GM12872 (cell line): ENCODE measurements around the gene CRYM.

Experiments
- CTCF ChIP-seq: IDR thresholded peaks from 3 replicates; pipeline ENCODE4 v1.5.1; 2011; ENCODE audit warnings: low read depth, mild to moderate bottlenecking, low read length, moderate library complexity; ENCODE audit not compliant: insufficient read depth

The CRYM gene

GRCh38 chr16:21281698-21282389, 3.8 kb upstream of the CRYM start:
- no peak for TF ChIP-seq CTCF

GRCh38 chr16:21279501-21279900, 1.4 kb upstream of the CRYM start:
- TF ChIP-seq CTCF, result no peak

- TF ChIP-seq CTCF, result no peak
These were observed 804 bp downstream of the CRYM start for GRCh38 chr16:21277045-21277926.

GRCh38 chr16:21276090-21276489, 2.0 kb downstream of the CRYM start:
- no peak for TF ChIP-seq CTCF

- TF ChIP-seq CTCF, result no peak
These were observed 2.6 kb downstream of the CRYM start for GRCh38 chr16:21275529-21275928.

GRCh38 chr16:21274172-21274726, 3.8 kb downstream of the CRYM start:
- TF ChIP-seq CTCF, result no peak

- TF ChIP-seq CTCF, result no peak
These were observed 5.8 kb downstream of the CRYM start for GRCh38 chr16:21272253-21272652.
